ENCODE data around the gene ATP6V0C. TPM values are rescaled to one million over a fixed set of nuclear protein-coding genes. Genes with fewer than 3 reads are reported as not detected.

Gene ATP6V0C
- total RNA-seq, 1 experiment from 2014 or later, result 176 TPM

DNA sequence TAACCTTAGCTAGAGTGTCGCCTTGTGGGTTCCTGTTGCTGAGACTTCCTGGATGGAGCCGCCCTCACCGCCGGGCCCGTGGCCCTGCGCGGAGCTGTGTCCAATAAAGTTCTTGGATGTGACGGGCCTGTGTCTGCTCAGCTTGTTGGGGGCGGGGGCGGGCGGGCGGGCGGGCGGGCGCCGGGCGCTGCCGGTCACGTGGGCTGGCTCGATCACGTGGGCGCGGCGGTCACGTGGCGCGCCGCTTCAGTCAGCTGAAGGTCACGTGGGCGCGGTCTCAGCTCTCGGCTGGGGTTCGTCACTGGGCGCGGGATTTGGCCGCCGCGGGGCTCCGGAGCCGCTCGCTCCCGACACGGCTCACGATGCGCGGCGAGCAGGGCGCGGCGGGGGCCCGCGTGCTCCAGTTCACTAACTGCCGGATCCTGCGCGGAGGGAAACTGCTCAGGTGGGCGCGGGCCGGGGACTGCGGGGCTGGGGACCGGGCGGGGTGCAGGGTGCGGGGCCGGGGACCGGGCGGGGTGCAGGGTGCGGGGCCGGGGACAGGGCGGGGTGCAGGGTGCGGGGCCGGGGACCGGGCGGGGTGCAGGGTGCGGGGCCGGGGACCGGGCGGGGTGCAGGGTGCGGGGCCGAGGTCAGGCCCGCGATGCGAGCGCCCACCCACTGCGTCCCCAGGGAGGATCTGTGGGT is 6.5 kb downstream of the ATP6V0C start, which contains the start of gene AMDHD2:
TSS of gene AMDHD2 (plus strand) at position 275 of the 687 bp plus-strand sequence. CDS start at position 363, 88 bp downstream.
- DNase-seq, result peak; percentile 89
- Histone ChIP-seq H3K56ac (ENCODE audit: insufficient read length, low read depth, low read length) (no peak within 1 kb of the TSS), H3T11ph (ENCODE audit: low read length) (no peak within 1 kb of the TSS), H3K14ac (ENCODE audit: insufficient read depth, low read length) (peak within 1 kb of the TSS; percentile 73; the same call in 1 of the 2 replicates), H2AFZ (ENCODE audit: low read length) (no peak within 1 kb of the TSS), H3K79me2 (ENCODE audit: insufficient read depth, low read length) (peaks cover 28% of the 10 kb centered on the region; the same call in 1 of the 2 replicates), H3K18ac (ENCODE audit: insufficient read length, low read depth, low read length) (no peak within 1 kb of the TSS), H3K27me3 (ENCODE audit: insufficient read depth, low read length) (no peaks in the 10 kb centered on the region), H4K20me1 (ENCODE audit: control insufficient read depth, insufficient read depth, insufficient read length) (no peaks in the 10 kb centered on the region), H2BK5ac (ENCODE audit: insufficient read length, low read length) (no peak within 1 kb of the TSS), H3K4me1 (ENCODE audit: insufficient read depth, low read length) (no peaks in the 10 kb centered on the region), H2BK120ac (ENCODE audit: low read depth, low read length, poor library complexity, severe bottlenecking) (no peak within 1 kb of the TSS), H4K5ac (ENCODE audit: insufficient read length, low read depth, low read length) (no peak within 1 kb of the TSS), H3K4ac (ENCODE audit: low read depth, low read length) (no peak within 1 kb of the TSS; the same call in 1 of the 2 replicates), H2BK15ac (ENCODE audit: low read depth, low read length) (no peak within 1 kb of the TSS), H3K27ac (ENCODE audit: insufficient read length, low read depth, low read length) (no peak within 1 kb of the TSS), H2BK20ac (ENCODE audit: low read depth, low read length, poor library complexity, severe bottlenecking) (no peak within 1 kb of the TSS), H3K79me1 (ENCODE audit: insufficient read depth, low read depth, low read length, poor library complexity, severe bottlenecking) (peaks cover 9% of the 10 kb centered on the region), H3K23ac (ENCODE audit: insufficient read length, low read depth, low read length) (no peak within 1 kb of the TSS), H3K9me3 (ENCODE audit: control insufficient read depth, low read depth, low read length) (no peaks in the 10 kb centered on the region), H2BK12ac (ENCODE audit: insufficient read length, low read depth, low read length) (no peak within 1 kb of the TSS), H3K23me2 (ENCODE audit: insufficient read length, low read depth, low read length, poor library complexity, severe bottlenecking) (peaks cover 7% of the 10 kb centered on the region), H3K9ac (ENCODE audit: extremely low read depth, insufficient read length, low read length) (peak within 1 kb of the TSS; percentile 63), H2AK5ac (ENCODE audit: insufficient read length, low read length) (no peak within 1 kb of the TSS), H4K91ac (ENCODE audit: insufficient read length, low read depth, low read length) (no peak within 1 kb of the TSS), H3K4me2 (ENCODE audit: insufficient read depth, insufficient read length, low read length) (peak within 1 kb of the TSS; percentile 75), H4K8ac (replicated peaks; ENCODE audit: insufficient read length, low read depth, low read length) (no peak within 1 kb of the TSS)
- TF ChIP-seq, protein P1, sequence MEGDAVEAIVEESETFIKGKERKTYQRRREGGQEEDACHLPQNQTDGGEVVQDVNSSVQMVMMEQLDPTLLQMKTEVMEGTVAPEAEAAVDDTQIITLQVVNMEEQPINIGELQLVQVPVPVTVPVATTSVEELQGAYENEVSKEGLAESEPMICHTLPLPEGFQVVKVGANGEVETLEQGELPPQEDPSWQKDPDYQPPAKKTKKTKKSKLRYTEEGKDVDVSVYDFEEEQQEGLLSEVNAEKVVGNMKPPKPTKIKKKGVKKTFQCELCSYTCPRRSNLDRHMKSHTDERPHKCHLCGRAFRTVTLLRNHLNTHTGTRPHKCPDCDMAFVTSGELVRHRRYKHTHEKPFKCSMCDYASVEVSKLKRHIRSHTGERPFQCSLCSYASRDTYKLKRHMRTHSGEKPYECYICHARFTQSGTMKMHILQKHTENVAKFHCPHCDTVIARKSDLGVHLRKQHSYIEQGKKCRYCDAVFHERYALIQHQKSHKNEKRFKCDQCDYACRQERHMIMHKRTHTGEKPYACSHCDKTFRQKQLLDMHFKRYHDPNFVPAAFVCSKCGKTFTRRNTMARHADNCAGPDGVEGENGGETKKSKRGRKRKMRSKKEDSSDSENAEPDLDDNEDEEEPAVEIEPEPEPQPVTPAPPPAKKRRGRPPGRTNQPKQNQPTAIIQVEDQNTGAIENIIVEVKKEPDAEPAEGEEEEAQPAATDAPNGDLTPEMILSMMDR (conservative IDR thresholded peaks at IDR 0.05), result no peak
- Mint-ChIP-seq H3K9me3 (no peaks in the 10 kb centered on the region), H3K4me3 (peak within 1 kb of the TSS; percentile 79 to 88), H3K27me3 (ENCODE audit: low read depth) (no peaks in the 10 kb centered on the region; the same call in 1 of the 2 replicates), H3K27ac (peak within 1 kb of the TSS; percentile 95 to 97 (median 96)), H3K4me1 (peaks cover 24 to 33% of the 10 kb centered on the region in 2 experiments), H3K36me3 (ENCODE audit: insufficient read depth in 1 of 3, low read depth in 3 of 3) (peaks cover 6 to 43% (median 29%) of the 10 kb centered on the region in 3 experiments; a peak in 6 of 7 replicates)
- WGBS (ENCODE audit: extremely low coverage, insufficient read length, low lambda C conversion rate), result no CpG with 5 or more reads among the region's 83 CpGs
